ENCODE results near the gene FBXO44.

DNA sequence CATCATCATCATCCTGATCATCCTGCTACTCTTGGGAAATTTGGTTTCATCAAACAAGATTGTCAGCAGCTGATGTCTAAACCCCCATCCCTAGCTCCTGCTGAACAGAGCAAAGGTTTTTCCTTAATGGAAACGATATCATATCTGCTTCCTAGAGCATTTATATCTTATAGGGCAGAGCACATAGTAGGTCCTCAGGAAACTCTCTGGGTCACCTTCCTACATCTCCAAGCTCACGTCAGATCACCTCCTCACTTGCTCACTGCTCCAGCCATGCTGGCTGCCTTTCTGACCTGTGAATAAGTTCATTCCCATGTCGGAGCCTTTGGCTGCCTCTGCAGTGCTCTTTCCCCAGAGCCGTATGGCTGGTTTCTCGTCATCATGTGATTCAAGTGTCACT, 10.9 kb upstream of the FBXO44 start:
- TF ChIP-seq, protein P1, sequence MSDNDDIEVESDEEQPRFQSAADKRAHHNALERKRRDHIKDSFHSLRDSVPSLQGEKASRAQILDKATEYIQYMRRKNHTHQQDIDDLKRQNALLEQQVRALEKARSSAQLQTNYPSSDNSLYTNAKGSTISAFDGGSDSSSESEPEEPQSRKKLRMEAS (IDR thresholded peaks at IDR 0.05): no peak
- TF ChIP-seq, protein P2, sequence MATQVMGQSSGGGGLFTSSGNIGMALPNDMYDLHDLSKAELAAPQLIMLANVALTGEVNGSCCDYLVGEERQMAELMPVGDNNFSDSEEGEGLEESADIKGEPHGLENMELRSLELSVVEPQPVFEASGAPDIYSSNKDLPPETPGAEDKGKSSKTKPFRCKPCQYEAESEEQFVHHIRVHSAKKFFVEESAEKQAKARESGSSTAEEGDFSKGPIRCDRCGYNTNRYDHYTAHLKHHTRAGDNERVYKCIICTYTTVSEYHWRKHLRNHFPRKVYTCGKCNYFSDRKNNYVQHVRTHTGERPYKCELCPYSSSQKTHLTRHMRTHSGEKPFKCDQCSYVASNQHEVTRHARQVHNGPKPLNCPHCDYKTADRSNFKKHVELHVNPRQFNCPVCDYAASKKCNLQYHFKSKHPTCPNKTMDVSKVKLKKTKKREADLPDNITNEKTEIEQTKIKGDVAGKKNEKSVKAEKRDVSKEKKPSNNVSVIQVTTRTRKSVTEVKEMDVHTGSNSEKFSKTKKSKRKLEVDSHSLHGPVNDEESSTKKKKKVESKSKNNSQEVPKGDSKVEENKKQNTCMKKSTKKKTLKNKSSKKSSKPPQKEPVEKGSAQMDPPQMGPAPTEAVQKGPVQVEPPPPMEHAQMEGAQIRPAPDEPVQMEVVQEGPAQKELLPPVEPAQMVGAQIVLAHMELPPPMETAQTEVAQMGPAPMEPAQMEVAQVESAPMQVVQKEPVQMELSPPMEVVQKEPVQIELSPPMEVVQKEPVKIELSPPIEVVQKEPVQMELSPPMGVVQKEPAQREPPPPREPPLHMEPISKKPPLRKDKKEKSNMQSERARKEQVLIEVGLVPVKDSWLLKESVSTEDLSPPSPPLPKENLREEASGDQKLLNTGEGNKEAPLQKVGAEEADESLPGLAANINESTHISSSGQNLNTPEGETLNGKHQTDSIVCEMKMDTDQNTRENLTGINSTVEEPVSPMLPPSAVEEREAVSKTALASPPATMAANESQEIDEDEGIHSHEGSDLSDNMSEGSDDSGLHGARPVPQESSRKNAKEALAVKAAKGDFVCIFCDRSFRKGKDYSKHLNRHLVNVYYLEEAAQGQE (IDR thresholded peaks at IDR 0.05; ENCODE audit: low read depth): no peak
- TF ChIP-seq TAF1 (IDR thresholded peaks at IDR 0.05; ENCODE audit: low read depth): no peak
